ENCODE data around the gene RIMS3.
"Not testable (repeated sequence)": the region's sequence is repeated elsewhere in the genome, so short reads cannot be mapped to it uniquely, and the experiment has no call there.

Gene RIMS3

DNA sequence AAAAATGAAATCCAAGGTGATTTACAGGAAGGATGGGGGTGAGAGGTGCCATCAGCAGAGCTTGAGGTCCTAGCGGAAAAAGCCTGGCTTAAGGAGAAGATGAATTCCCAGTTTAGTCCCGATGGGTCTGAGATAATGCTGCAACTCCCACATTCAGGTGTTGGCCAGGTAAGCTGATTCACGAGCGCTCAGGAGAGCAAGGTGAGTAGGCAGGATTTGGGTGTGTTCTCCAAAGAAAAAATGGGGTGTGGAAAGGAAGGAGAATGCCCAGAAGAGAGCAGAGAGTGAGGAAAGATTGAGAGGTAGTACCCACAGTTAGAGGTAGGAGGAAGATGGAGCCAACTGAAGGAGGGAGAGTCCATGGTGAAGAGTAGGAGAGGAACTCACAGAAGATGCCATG is 12.5 kb downstream of the RIMS3 start:
- no peak for DNase-seq

DNA sequence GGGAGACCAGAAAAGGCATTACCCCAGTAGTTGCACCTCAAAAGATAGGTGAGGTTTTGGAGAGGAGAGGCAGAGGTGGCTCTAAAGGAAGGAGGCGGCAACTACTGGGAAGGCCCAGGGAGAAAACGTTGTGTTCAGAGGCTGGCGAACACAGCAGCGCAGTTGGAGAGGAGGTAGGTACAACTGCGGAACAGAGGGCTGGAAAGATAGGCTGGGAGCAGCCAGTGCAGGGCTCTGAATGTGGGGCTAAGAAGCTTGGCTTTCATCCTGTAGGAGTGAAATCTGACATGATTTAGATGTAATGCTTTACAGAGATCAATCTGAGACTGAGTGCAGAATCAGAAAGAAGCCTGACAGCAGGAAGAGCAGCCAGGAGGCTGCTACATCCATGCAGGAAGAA is 13.0 kb downstream of the RIMS3 start:
- no peak for DNase-seq

DNA sequence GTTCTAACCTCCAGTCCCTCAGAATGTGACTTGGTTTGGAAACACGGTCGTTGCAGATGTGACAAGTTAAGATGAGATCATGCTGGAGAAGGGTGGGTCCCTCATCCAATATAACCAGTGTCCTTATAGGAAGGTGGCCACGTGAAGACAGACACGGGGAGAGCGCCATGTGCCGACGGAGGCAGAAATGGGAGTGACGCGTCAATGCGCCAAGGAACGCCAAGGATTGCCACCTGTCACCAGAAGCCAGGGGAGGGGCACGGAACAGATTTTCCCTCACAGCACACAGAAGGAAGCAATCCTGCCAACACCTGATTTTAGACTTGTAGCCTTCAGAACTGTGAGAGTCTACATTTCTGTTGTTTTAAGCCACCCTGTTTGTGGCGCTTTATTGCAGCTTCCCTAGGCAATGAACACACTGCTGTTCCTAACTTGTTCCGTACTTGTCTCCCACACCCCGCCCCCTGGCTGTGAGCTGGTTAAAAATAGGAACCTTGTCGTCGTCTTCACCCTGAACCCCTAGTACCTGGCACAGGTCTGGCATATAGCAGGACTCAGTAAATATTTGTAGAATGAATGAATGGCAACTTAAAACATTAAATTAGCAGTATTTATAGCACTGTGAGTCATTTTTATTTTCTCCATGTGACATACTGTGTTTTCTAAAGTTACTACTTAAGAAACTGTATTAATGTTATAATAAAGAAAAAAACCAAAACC is 14.2 kb downstream of the RIMS3 start:
- no peak for DNase-seq

DNA sequence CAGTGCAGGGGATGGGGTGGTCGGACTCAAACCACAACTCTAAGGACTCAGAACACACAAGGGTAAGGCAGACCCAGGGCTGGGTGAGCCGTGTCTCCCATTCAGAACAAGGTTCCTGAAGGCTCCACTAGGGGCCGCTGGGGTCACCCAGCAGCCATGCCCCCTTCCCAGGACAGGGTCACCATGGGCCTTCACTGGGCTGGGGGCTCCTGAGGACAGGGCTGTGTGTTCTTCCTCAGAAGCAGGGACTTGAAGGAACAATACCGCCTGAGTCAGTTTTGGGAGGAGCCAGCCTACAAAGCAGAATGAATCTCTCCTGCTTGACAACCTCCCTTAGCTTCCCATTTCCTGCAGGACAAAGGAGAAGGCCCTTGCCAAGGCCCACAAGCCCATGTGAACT is 15.4 kb downstream of the RIMS3 start:
- no peak for DNase-seq

DNA sequence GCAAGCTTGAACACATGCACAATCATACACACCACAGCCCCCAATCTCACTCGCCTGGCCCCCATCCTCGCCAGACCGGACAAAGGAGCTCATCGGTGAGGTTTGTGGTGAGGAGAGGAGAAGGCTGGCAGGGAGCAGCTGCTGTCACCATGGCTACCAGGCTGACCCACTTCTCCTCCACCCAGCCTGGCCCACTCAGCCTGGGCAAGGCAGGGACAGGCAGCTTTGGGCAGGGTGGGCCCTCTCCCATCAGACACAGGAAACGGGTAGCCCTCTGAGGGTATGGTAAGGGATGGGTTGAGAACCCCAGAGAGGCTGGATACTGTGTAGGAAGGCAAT is 15.9 kb downstream of the RIMS3 start:
- DNase-seq: no peak

DNA sequence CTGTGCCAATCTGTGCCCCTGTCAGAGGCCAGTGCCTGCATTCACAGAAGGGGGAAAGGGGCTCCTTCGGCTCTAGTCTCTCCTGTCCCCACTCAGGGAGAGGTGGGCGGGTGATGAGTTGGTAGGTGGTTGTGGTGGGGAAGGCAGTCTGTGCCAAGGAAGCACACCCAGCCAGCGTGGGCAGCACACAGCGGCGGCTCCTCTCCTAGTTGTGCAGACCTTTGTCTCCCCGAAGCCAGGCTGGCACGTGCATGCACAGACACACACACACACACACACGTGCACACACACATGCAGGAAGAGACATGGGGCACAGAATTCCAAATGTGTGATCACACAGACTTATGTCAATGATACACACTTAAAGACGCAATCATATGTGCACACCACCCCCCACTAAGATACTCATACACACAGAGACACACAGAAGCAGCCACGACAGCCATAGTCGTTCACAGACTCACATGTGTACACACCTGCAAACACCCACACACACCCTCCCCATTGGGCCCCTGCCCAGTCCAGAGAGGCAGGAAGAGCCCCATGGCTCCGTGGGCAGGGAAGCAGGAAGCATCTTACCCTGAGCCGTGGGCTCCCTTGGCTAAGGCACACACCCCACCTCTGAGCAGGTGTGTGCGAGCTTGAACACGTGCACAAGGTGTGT is 16.4 kb downstream of the RIMS3 start:
- no peak for DNase-seq

DNA sequence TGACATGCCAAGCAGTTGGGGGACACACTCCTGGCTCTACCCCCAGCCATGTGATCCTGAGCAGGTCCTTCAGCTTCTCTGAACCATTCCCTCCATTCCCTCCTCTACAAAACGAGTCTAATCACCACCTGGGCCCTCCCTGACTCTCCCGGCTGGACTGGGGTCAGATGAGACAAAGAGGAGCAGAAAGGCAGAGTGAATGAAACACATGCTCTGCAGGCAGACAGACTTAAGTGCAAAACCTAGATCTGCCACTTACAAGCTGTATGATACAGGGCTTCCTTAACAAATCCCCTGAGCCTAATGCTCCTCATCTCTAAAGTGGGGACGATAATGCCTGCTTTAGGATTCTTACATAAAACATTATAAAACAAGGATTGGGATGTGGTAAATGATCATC is 17.3 kb downstream of the RIMS3 start:
- DNase-seq: no peak

DNA sequence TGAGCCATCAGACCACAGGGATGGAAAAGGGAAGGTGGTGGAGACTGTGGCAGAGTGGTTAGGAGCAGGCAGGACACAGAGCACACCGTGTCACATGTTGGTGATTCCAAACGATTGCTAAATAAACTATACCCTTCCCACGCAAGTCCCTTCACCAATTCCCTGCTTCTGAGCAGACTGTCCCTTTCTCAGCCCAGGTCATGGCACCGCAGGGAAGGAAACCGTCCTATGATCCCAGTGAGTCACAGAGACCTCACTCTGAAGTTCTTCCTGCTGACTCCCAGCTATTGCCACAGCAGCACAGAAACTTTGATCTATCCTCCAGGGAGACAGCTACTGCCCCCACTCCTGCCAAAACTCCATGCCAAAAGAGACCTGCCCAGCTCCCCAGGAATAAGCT is 19.2 kb downstream of the RIMS3 start:
- no peak for DNase-seq

DNA sequence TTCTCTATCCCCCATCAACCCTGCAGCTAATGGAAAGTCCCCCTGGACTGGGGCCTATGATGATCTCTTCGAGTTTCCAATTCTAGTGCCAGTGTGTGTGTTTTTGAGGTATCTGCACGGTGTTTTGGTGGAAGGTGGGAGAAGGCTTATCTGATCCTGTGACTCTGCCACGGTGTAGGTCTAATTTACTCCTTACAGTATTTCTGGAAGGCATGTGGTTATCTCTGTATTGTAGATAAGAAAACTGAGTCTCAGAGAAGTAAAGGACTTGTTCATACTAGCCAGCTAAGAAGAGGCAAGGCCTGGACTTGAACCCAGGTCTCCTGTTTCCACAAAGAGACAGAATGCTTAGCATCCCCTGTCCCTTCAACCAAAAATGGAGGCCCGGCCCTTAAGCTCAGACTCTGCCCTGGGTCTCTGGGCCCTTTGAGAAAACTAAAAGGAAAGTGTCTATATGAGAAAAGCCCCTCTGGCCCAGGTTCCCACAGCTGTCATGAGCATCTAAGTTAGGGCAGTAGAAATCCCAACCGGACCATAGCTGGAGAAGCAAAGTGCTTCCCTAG is 20.3 kb downstream of the RIMS3 start:
- DNase-seq: no peak

DNA sequence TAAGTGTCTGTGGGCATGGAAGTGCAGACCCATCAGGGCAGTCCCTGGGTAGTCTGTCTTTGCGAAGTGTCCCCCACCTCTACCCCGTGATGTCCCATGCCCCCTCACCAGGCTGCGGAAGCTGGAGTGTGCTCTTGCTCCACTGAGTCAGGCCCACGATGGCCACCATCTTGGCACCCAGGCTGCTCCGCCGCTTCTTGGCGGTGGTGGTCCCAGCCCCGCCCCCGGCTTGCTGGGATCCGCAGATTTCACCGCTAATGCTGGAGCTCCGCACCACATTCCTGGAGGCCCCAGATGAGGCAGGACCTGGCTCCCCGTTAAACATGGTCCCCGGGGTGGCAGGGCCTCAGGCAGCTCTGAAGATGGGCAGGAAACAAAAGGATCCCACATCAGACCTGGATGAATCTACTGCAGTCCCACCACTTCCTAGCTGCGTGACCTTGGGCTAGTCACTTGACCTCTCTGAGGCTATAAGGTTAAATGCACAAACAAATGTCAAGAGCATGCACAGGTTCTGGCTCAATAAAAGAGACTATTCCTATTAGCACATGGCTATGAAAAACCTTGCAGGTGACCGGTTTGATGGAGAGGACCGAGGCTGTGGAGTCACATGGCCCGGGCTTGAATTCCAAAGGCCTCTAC is 23.8 kb downstream of the RIMS3 start:
- DNase-seq: no peak

DNA sequence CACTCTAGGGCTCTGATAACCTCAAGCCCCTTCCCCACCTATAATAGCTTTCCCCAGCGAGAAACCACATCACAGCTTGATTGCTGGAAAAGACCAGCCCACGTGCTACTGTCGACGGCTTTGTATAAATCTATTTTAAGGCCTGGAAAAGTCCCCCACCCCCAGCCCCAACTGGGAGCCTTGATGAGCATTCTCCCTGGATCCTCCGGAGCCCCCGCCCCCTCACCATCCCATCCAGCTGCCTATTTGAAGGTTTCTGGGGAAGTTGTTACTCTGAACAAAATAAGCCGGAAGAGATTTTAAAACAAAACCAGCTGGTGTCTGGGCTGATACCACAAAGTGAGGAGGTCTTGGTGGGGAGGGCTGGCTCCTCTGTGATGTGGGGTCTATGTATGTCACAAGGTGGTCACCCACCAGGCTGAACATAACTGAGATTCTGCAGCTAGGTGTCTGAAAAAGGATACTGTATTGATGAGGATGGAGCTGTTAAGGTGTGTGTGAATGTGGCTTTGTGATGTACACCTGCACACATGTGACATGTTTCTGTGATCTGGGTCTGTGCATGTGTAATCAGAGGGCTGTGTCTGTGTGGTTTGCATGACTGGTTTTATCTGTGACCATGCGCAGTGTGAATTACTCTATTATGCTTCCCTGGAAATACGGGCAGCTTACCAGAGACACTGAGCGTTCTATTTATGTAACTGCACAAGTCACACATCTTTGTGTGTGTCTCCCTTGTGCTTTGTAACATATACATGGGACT is 25.0 kb downstream of the RIMS3 start:
- DNase-seq: no peak

DNA sequence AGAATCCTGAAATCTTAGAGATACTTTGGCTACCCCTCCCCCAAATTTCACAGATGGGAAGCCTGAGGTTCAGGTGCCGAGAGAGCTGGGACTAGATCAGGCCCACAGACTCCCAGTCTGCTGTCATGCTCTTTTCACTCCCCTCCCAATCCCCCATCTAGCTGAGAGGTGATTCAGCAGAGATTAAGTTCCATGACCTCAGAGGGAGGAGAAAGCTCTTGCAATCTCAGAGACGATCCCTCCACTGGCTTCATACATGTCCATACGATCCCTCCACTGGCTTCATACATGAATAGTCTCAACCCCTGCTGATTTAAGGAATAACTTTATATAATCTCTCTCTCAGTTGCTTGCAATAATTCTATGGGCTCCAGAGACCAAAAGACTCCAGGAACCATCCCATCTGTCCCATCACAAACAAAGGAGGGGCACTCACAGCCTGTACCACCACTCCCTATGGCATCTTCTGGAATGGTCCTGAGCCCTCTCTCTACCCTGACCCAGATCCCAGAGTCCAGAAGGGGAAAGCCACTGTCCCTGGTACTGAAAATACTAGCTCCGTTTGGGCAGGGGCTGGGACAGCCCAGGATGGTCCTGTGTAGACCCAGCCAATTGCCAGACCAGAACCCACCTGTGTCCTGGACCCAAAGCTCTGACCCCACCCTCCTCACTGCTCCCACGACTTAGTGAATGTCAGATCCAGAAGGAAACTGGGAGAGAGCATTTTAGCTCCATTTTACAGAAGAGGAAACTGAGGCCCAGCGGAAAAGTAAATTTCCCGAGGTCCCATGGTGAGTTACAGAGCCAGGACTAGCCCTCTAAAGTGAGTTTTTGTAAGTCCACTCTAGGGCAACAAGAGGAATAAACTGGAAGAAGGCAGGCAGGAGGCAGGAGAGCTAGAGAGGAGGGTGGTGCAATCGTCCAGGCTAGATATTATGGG is 27.1 kb downstream of the RIMS3 start:
- DNase-seq: no peak

DNA sequence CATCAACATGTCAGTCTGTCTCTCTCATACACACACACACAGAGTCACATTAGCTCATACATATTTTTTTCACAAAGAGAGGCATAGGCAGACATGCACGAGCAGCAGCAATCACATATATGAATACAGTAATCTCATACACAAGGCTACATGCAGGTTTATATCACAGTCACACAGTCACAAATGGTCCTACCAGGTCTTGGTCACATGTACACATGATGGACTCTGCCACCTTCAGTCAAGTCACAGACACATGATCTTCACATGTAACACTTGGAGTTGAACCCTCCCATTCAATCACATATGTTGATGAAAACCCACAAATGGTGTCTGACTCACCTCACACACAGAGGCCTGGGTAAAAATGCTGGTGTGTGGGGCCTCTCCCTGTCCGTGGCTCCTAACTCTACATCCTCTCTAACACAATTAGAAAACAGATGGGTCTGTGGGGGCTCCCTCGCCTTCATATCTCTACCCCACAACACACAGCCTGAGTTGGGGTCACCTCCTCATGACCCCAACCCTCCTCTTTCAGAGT is 27.9 kb downstream of the RIMS3 start:
- no peak for DNase-seq

DNA sequence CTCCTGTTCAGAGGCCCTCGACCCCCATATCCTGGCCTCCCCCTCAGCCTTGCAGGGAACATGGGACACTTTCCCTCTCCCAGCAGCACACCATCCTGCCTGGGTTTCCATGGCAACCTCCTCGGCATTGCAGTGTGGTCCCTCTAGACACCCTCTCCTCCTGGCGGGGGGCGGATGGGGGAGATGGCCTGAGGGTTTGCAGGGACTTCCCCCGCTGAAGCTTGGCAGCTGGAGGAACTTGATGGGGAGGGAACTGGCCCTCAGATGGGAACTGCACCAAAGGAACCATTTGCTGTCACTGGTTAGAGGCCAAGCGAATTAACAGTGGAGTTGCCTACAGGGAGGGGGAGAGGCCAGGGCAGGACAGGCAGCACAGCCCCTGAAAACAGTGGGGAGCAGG is 28.7 kb downstream of the RIMS3 start:
- no peak for DNase-seq

DNA sequence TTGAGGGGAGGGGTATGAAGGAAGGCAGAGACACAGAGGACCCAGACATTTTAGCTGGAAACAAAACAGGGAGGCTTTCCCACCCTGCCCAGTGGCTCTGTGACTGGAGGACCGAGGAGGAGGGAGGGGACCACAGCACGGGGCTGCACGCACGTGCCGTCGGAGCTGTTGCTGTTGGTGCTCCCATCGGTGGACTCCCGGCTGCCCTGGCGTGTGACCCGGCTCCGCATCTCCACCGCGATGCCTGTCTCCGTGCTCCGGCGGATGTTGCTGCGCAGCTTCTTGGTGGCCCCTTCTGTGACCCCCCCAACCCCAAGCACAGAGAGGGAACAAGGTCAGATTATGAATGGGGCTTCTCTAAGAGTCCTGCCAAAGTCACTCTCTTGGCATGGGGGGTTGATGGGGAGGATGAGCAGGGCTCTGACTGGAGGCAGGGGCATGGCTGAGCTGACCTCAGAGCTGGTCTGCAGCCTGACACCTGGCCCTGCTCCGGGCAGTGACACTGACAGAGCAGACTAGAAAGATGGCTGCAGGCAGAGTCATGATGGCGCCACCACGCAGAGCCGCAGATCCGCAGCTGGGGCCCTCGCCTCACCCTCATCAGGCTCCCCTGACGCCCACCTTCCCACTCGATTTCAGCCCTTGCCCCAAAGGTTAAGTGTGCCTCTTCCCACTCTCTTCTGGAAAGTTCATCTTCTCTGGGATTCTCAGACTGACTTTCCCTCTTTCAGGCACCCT is 29.6 kb downstream of the RIMS3 start:
- no peak for DNase-seq

DNA sequence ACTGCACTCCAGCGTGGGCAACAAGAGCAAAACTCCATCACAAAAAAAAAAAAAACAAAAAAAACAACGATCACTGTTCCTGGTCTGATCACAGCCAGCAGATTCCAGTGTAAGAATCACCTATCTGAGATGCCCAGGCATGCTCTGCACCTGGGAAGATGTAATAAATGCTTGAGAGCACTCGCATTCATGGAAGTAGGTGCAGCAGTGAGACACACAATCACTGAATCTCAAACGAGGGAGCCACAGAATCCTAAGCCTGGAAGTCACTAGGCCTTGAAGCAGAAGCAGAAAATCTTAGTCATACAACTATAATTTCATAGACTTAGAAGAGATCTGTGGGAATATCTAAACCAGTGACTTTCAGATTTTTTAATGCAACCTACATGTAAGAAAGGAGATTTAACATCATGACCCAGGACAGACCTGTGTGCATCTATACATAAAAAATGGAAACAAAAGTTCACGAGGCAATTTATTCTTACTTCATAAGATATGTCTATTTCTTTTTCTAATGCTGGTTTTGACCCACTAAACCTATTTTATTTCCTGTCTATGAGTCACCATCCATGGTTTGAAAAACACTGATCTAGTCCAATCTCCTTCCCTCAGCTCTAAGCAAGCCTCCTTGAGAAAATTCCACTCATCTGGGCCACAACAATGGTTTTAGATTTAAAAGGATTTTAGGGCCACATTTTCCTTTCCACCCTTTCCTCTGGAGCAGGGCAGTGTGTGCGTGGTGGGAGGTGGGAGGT is 30.4 kb downstream of the RIMS3 start:
- DNase-seq: no peak

DNA sequence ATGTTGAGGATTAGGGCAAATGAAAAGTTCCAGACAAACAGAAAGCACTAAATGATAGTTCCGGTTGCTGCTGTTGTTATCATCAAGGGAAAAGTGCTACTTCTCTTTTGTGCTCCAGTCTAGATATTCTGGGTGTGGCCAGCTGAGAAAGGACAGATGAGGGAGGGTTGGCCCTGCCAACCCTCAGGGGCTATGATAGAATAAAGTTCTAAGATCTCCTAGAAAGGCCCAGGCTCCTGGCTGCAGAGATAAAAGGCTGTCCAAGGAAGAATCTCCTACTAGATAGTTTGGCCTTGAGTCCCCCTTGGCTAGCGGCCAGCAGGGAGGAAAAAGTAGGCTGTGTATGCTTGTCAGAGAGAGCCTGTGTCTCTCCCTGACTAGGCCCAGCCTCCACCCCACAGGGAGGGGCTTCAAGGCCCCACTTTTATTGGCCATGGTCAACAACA is 31.5 kb downstream of the RIMS3 start:
- DNase-seq: no peak

DNA sequence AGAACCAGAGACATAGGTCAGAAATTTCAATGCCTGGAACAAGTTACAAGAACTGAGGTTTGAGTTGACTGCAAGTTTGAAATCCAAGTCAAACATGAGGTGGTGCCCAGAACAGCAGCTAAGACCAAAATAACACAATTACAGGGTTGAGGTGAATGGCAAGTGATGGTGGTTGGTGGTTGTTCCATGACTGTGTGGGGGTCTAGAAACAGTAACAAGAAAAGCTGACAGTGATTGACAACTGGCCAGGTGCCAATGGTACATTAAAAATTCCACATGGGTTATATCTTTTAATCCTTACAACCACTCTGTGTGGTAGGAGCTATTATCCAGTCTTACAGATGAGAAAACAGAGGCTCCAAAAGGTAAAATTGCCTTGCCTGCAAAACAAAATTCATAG is 32.0 kb downstream of the RIMS3 start:
- no peak for DNase-seq

DNA sequence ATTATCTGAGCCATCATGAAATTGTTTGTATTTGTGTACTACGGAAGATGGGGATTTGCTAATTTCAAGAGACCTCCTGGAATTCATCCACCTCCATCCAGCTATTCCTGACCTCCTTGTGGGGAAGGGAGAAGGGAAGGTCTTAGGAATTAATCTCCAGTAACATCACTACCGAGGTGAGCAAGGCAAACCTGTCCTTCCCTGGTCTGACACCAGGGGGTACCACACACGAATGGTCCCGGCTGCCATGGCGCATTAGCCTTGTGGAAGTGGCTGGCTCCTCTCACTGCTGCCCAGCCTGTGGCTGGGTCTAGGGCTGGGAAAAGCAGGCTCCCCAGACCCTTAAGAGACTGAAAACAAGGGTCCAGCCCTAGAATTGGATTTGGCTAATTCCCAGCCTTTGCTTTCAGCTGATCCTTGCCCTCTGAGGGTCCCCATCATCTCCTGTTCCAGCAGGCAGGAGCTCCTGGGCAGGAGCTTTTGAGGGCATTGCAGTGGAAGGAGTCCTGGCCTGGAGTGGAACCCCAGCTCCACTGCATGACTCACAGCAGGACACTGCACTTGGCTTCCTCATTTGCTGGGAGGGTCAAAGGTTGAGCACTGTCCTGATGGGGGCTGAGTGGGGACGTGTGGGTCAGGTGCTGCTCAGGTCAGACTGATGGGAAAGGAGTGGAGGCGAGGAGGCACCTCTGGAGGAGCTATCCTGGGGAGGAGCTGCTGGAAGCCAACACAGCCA is 34.8 kb downstream of the RIMS3 start:
- peak; percentile 21 for DNase-seq

DNA sequence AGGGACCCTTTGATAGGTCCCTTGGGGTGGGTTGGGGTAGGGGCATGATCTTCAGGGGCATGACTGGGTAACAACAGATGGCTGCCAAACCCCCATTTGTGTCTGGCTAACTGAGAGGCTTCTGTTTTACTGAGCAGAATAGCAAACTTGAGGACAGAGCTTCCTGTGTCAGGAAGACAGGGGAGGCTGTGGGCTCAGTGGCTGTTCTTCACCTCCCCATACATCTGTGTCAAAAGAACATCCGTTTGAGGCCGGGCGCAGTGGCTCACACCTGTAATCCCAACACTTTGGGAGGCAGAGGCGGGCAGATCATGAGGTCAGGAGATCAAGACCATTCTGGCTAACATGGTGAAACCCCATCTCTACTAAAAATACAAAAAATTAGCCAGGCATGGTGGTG is 35.9 kb downstream of the RIMS3 start:
- DNase-seq: not testable (repeated sequence)
